Left ventricle myocardium inferior (tissue), 1 donor: ENCODE data around the gene COL15A1. TPM values are rescaled to one million over a fixed set of nuclear protein-coding genes. Genes with fewer than 3 reads are reported as not detected.

ENCODE experiments used
- DNase-seq: peaks from one replicate; pipeline ENCODE4 v3.0.0-alpha.2; 2020
- H3K27ac ChIP-seq: fragments of 200-600 bp; replicated peaks from 2 replicates; pipeline ENCODE4 v1.8.0; 2021
- H3K27me3 ChIP-seq: fragments of 200-600 bp; 2 replicates; pipeline ENCODE4 v1.8.0; 2021; ENCODE audit warnings: low read depth
- H3K36me3 ChIP-seq: fragments of 200-600 bp; 2 replicates; pipeline ENCODE4 v1.8.0; 2021
- H3K4me1 ChIP-seq: fragments of 200-600 bp; 2 replicates; pipeline ENCODE4 v1.8.0; 2021
- H3K4me3 ChIP-seq: fragments of 200-600 bp; 2 replicates; pipeline ENCODE4 v1.8.0; 2021; ENCODE audit warnings: mild to moderate bottlenecking, moderate library complexity
- H3K9me3 ChIP-seq: fragments of 200-600 bp; replicated peaks from 2 replicates; pipeline ENCODE4 v1.8.0; 2021
- CTCF ChIP-seq: fragments of 200-600 bp; IDR thresholded peaks from 2 replicates; pipeline ENCODE4 v1.8.0; 2021; ENCODE audit warnings: antibody characterized with exemption, mild to moderate bottlenecking, borderline replicate concordance
- intact Hi-C: fragments of 100-400 bp; cut with micrococcal nuclease; formaldehyde crosslinking; loops from one replicate; pipeline ENCODE4 v1.11.0; 2022
- total RNA-seq: library from RNA; stranded (reverse); fragmentation: NEBNext Ultra II Directional; extraction: Animal tissue kit (Norgen Biotek cat#: 25700); gene quantifications from one replicate; pipeline ENCODE4 v1.2.1, GENCODE V29; 2021
- donor health status: DM: no; HTN: yes; CAD: no; lungs with severe emphysema.

Gene COL15A1
- total RNA-seq, 1 donor from 2014 or later, result 45.4 TPM

DNA sequence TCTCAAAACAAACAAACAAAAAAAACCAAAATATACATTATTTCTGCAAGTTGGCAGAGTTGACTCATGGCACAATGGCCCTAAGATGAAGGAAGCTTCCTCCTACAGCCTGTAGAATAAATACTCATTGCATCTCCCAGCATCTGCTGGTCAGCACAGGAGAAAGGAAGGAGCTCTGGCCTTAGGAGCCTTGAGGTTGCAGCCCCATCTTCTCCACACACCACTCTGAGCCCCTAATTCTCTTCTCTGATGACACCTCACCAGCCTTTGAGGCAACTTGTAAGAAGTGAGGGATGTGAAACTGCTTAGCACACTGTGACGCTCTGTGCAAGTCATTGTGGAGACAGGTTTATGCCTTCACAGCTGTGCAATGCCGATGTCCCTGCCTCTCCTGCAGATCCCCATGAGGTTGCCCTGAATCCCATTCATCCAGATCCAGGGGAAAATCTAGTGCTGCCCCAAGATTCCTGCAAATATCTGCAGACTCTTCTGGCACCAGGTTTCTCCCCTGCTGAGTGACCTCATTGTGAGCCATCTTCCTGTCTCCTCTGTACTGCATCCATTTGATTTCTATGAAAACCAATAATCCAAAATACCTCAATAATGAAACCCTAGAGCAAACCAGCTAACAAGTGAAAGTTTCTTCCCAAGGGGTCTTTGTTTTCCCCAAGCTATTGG lies 95.9 kb downstream of the COL15A1 start:
- H3K27me3 ChIP-seq, result no peaks in the 10 kb centered on the region
- DNase-seq, result no peak
- H3K36me3 ChIP-seq, result peaks cover 66% of the 10 kb centered on the region
- H3K9me3 ChIP-seq, result no peaks in the 10 kb centered on the region
- intact Hi-C loops, result no loop called here
- no peak overlapping the region for H3K27ac ChIP-seq
- H3K4me3 ChIP-seq, result no peak overlapping the region
- H3K4me1 ChIP-seq, result peaks cover 24% of the 10 kb centered on the region
- no peak for TF ChIP-seq CTCF

- Histone ChIP-seq H3K27me3 (no peaks in the 10 kb centered on the region), H3K36me3 (peaks cover 67% of the 10 kb centered on the region), H3K4me3 (no peak overlapping the region), H3K27ac (no peak overlapping the region), H3K9me3 (no peaks in the 10 kb centered on the region), H3K4me1 (peaks cover 24% of the 10 kb centered on the region)
- intact Hi-C loops, result no loop called here
- TF ChIP-seq CTCF, result no peak
- DNase-seq, result no peak
Observed at GRCh38 chr9:99040251-99040900, 96.7 kb downstream of the COL15A1 start.

- Histone ChIP-seq H3K9me3 (no peaks in the 10 kb centered on the region), H3K27me3 (no peaks in the 10 kb centered on the region), H3K27ac (peak overlapping the region; percentile 60), H3K4me3 (no peak overlapping the region), H3K4me1 (peaks cover 24% of the 10 kb centered on the region), H3K36me3 (peaks cover 69% of the 10 kb centered on the region)
- intact Hi-C loops, result no loop called here
- TF ChIP-seq CTCF, result no peak
- DNase-seq, result no peak
Observed at GRCh38 chr9:99040911-99041582, 97.3 kb downstream of the COL15A1 start.

GRCh38 chr9:99041618-99042017 lies 97.9 kb downstream of the COL15A1 start:
- DNase-seq, result no peak
- Histone ChIP-seq H3K36me3 (peaks cover 68% of the 10 kb centered on the region), H3K4me3 (no peak overlapping the region), H3K27ac (peak overlapping the region; percentile 60), H3K4me1 (peaks cover 24% of the 10 kb centered on the region), H3K9me3 (no peaks in the 10 kb centered on the region), H3K27me3 (no peaks in the 10 kb centered on the region)
- intact Hi-C loops, result no loop called here
- no peak for TF ChIP-seq CTCF

GRCh38 chr9:99042620-99043019 lies 98.9 kb downstream of the COL15A1 start:
- Histone ChIP-seq H3K36me3 (peaks cover 70% of the 10 kb centered on the region), H3K4me1 (peaks cover 24% of the 10 kb centered on the region), H3K9me3 (no peaks in the 10 kb centered on the region), H3K27me3 (no peaks in the 10 kb centered on the region), H3K27ac (peak overlapping the region; percentile 60), H3K4me3 (no peak overlapping the region)
- TF ChIP-seq CTCF, result no peak
- intact Hi-C loops, result no loop called here
- DNase-seq, result no peak
